ENCODE results near the gene ACSBG1. TPM values are rescaled to one million over a fixed set of nuclear protein-coding genes. Genes with fewer than 3 reads are reported as not detected.

The ACSBG1 gene
- total RNA-seq, 3 donors from 2014 or later, result 1.9 to 2.0 TPM; not detected in 1

DNA sequence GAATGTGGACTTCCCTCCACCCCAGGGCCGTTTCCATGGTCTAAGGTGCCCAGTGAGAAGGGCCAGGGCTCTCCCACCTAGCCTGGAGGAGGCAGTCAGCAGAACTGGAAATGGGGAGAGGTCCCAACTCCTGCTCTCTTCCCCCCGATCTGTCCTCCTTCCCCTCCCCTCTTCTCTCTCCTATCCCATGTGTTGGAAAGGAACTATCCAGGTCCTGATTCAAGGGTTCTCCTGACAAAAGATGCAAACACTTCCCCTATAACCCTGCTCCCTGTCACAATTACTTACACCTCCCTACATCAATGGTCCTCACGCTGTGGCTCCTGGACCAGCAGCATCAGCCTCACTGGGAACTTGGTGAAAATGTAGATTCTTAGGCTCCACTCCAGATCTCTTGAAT lies 109.1 kb downstream of the ACSBG1 start:
- Histone ChIP-seq H3K36me3 (no peaks in the 10 kb centered on the region), H3K27ac (no peak overlapping the region), H3K9me3 (no peaks in the 10 kb centered on the region), H3K4me3 (no peak overlapping the region), H3K4me1 (no peaks in the 10 kb centered on the region), H3K27me3 (no peaks in the 10 kb centered on the region)
- DNase-seq (ENCODE audit: low spot score in 2 of 2), result no peak
- intact Hi-C loops (cut with DNase I; ENCODE audit: low total_unique reads), result loop anchor here (10.0 kb wide), 1 partner anchor 110 kb away; the partner anchor contains the start of gene ACSBG1
- TF ChIP-seq POLR2A (IDR thresholded peaks at IDR 0.05), result no peak
- TF ChIP-seq, protein P1, sequence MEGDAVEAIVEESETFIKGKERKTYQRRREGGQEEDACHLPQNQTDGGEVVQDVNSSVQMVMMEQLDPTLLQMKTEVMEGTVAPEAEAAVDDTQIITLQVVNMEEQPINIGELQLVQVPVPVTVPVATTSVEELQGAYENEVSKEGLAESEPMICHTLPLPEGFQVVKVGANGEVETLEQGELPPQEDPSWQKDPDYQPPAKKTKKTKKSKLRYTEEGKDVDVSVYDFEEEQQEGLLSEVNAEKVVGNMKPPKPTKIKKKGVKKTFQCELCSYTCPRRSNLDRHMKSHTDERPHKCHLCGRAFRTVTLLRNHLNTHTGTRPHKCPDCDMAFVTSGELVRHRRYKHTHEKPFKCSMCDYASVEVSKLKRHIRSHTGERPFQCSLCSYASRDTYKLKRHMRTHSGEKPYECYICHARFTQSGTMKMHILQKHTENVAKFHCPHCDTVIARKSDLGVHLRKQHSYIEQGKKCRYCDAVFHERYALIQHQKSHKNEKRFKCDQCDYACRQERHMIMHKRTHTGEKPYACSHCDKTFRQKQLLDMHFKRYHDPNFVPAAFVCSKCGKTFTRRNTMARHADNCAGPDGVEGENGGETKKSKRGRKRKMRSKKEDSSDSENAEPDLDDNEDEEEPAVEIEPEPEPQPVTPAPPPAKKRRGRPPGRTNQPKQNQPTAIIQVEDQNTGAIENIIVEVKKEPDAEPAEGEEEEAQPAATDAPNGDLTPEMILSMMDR (IDR thresholded peaks at IDR 0.05), result no peak
- no peak for TF ChIP-seq POLR2AphosphoS5 (IDR thresholded peaks at IDR 0.05)

- intact Hi-C loops (cut with DNase I; ENCODE audit: low total_unique reads), result loop anchor here (10.0 kb wide), 1 partner anchor 114 kb away; the partner anchor contains the start of gene ACSBG1
- TF ChIP-seq POLR2AphosphoS5 (IDR thresholded peaks at IDR 0.05) (no peak), POLR2A (IDR thresholded peaks at IDR 0.05) (no peak)
- TF ChIP-seq, protein P1 (IDR thresholded peaks at IDR 0.05), result no peak
- H3K4me3 ChIP-seq, result no peak overlapping the region
Observed at GRCh38 chr15:78120523-78120922, 113.8 kb downstream of the ACSBG1 start.

More at GRCh38 chr15:78120523-78120922, 113.8 kb downstream of the ACSBG1 start:
- H3K4me1 ChIP-seq, result no peaks in the 10 kb centered on the region
- H3K27me3 ChIP-seq, result no peaks in the 10 kb centered on the region
- no peak overlapping the region for H3K27ac ChIP-seq
- no peaks in the 10 kb centered on the region for H3K36me3 ChIP-seq
- no peak for DNase-seq (ENCODE audit: low spot score in 2 of 2)
- no peaks in the 10 kb centered on the region for H3K9me3 ChIP-seq

Other genes with a start within 250 kb of the ACSBG1 start
- 10 to 100 TPM; 44.9 to 71.0 (median 69.2) TPM for gene TBC1D2B, start 156.9 kb downstream of the ACSBG1 start, total RNA-seq
- gene SH2D7, start 142.0 kb downstream of the ACSBG1 start, total RNA-seq, result not detected
- 1 to 10 TPM; 2.9 to 5.8 (median 4.9) TPM for gene CIB2, start 103.1 kb downstream of the ACSBG1 start, total RNA-seq
- 10 to 100 TPM; 44.2 to 63.2 (median 52.0) TPM for gene IDH3A, start 85.2 kb downstream of the ACSBG1 start, total RNA-seq
- gene DNAJA4, start 30.0 kb upstream of the ACSBG1 start, total RNA-seq, result 10 to 100 TPM; 16.0 to 28.1 (median 22.6) TPM
- 10 to 100 TPM; 63.5 to 98.8 (median 96.0) TPM for gene SKIC8, start 65.0 kb upstream of the ACSBG1 start, total RNA-seq
- 10 to 100 TPM in 2 of 3 donors, not detected in 1; 11.5 to 14.5 TPM for gene CRABP1, start 105.8 kb upstream of the ACSBG1 start, total RNA-seq
- 10 to 100 TPM; 45.8 to 52.2 (median 49.5) TPM for gene IREB2, start 203.7 kb upstream of the ACSBG1 start, total RNA-seq

Data from breast epithelium (tissue), 4 donors.